Caki2 (cell line): ENCODE results near the gene PDZD8. TPM values are rescaled to one million over a fixed set of nuclear protein-coding genes. Genes with fewer than 3 reads are reported as not detected.

Experiments
- DNase-seq: peaks from one replicate; pipeline ENCODE4 v3.0.0-alpha.2; 2015; ENCODE audit warnings: low read depth
- in situ Hi-C: cut with HindIII; loops from 2 replicates; pipeline ENCODE4 v1.10.0; 2016; ENCODE audit warnings: low sequenced_read_pairs, low pct_unique_long_range_greater_than_20kb, mixed read lengths
- total RNA-seq: library from RNA; depleted of rRNA; stranded (reverse); fragments of >200 nt; shearing (Covaris generic); gene quantifications from 2 replicates; pipeline ENCODE4 v1.2.3, GENCODE V29; 2014; ENCODE audit warnings: low replicate concordance

The PDZD8 gene
- total RNA-seq, 1 experiment from 2014 or later = 31.6 TPM

DNA sequence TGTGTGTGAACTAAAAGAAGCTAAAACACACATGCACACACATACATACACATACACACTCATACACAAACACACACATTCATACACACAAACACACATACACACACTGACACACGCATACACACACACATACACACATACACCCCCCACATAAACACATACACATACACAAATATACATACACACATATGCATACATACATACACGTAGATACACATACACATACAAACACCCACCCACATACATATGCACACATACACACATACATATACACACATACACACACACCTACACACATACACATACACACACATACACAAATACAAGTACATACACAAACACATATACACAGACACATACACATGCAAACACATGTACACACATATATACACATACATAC lies 106.3 kb downstream of the PDZD8 start:
- in situ Hi-C loops = no loop called here
- DNase-seq = no peak

DNA sequence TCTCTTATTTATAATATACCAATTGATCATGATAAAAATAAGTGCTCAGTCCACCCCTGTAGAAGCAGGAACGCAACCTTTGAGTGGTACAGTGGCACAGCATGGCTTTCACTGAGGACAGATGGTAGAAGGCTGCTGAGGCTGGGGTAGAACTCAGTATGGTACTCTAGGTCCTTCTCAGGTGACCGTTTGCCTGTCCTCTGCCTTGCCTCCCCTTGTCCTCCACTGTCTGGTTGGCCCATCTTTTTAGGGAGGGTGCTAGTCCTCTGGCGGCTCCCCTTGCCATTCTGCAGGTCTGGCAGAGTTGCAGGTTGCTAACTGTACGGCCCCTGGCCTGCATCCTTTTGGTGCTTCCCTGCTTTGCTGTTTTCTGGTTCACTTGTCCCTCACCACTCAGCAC lies 107.0 kb downstream of the PDZD8 start:
- in situ Hi-C loops = no loop called here

DNA sequence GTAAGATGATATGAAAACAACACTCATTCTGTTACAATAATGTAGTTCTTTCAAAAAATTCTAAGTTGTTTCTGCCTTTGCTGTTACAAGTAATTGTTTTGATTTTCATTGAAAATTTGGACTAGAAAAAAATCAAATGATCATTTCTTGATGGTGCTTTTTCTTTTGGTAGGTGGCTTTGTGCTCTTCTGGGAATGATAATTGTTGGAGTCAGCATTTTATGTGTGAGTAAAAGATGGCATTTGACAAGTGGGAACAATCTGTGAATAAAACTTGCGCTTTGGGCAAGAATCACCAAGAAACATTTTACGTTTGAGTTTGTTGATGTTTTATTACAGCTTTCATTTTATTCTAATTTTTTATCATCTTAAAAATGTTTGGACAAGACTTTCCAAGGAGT lies 108.4 kb downstream of the PDZD8 start:
- in situ Hi-C loops = no loop called here
- DNase-seq = no peak

More for the DNA sequence above, 107.0 kb downstream of the PDZD8 start:
- DNase-seq = no peak

DNA sequence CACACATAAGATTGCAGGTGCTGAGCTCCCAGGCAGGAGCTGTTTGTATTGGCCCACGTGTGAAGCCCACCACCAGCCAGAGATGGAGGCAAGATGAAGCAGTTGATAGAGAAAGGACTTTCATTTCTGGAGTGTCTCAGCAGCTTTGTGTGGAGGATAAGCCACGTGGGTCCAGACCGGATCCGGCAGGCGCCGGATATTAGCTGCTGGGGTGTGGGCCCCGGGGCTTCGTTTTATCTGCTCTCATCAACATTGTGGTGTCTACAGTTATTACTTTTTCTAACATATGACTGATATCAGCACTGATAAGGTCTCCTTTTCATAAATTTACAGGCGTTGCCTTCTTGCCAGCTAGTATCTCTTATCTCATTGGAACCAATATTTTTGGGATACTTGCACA lies 108.8 kb downstream of the PDZD8 start:
- in situ Hi-C loops = no loop called here

DNA sequence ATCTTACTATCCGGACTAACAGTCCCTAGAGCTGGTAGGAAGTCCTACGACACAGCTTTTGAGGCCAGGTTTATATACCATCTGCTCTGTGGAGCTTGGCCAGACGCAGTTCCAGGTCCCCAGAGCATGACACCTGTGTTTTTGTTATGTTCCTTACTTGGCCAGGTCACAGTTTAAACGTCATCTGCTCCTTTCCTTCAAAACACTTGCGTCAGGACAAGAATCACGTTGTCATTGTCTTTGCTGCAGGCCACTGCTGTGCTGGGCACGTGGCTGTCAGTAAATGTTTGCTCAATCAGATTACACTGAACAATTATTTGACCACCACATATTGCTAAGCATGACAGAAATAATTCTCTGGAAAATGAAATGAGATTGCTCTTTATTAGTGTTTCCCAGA lies 110.5 kb downstream of the PDZD8 start:
- no peak for DNase-seq
- in situ Hi-C loops = no loop called here

More for the DNA sequence above, 108.8 kb downstream of the PDZD8 start:
- DNase-seq = no peak

DNA sequence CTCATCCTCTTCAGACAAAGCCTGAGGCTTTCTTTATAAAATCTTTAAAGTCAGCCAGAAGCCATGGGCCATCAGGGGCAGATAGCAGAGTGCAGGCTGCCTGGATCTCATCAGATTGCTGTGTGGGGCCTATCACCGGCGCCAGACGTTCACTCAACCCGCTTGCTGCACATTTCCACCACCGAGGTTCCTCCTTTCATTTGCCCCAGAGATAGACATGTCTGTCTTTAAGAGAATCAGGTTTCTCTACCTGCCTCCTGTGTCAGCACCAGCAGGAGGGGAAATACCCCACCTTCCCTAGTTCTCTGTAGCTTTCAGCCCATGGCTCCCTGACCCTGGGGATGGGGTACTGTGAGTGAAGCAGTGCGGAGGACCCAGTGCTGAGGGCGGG lies 112.3 kb downstream of the PDZD8 start:
- no peak for DNase-seq
- in situ Hi-C loops = no loop called here

DNA sequence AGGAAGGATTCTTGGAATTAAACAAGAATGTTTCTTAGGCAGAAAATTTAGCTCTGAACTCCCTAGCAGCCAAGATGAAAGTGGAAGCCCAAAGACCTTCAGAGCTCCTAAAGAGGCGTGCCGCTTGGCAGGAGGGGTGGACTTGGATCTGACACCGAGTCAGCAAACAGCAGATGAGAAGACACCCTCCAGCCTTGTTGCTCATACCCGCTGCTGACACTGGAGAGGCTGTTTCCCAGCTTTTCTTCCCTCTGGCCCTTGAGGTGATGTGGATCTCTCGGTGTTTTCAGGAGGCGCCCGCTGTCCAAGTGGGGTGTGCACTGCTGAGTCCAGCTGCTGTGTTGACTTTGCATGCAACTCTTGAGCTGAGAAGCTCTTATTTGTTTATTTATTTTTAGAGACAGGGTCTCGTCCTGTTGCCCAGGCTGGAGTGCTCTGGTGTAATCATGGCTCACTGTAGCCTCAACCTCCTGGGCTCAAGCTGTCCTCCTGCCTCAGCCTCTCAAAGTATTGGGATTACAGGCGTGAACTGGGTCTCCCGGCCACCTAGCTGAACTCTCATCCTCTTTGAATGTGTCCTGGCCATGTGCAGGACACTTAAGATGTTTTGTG lies 112.8 kb downstream of the PDZD8 start:
- DNase-seq = no peak
- in situ Hi-C loops = no loop called here

DNA sequence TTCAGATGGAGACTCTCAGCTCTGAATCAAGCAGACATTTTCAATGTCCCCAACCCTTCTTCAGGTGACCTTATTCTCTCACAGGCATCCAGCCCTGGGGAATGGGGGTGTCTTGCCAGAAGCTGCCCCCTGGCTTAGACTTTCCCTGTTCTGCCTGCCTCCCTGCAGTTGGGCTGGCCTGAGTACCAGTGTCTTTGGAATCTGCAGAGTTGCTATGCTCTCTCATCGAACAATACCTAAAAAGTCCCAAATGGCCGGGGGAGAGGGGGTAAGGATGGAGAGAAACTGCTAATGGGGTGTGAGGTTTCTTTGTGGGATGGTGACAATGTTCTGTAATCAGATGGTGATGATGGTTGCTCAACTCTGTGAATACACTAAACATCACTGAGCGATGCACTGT lies 113.7 kb downstream of the PDZD8 start:
- DNase-seq = no peak
- in situ Hi-C loops = no loop called here

DNA sequence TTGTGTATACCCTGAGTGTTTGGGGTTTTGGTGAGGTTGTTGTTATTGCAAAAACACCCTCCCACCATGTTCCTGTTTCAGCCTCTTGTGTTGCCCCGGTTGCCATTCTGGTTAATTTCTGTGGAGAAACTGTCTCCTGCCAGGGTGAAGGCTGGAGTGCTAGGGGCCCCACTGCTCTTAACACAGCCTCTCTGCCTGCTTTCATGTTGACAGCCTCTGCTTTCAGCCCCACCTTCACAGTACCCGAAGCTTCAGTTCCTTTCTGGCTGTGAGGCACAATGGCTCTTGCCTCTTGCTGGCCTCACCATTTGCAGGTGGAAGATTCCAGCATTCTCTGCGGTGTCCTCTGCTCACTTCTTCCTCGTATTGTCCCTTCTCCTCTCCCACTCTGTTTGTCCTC lies 115.2 kb downstream of the PDZD8 start:
- in situ Hi-C loops = no loop called here
- no peak for DNase-seq

DNA sequence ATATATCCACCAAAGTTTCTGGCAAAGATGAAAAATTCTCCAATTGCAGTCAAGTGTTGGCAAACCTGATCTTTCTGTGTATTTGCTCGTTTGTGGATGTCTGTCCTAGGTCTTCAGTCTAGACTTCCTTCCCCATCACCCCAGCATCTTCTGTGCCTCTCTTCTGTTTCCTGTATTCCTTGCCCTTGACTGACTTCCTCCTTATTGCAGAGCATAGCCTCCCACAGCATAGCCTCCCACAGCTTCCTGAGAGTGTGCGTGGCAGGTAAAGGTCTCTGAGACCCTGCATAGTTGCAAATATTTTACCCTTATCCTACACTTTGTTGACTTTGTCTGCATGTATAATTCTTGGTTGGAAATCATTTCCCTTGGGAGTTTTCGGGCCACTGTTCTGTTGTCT lies 116.0 kb downstream of the PDZD8 start:
- in situ Hi-C loops = no loop called here
- DNase-seq = no peak

DNA sequence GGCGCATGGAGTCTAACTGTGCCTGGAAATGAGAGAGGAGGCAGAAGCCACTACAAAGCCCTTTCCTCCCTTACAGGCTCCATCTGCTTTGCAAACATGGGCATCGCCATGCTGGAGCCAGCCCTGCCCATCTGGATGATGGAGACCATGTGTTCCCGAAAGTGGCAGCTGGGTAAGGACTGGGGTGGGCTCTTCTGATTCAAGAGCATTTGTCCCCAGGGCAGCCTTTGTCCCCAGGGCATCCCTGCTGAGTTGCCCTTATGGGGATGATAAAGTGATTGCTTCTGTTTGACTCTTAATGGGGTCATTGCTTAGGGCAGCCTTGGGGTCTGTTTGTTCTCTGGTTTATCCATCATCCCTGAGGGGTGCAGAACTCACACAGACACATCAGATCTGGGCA lies 117.5 kb downstream of the PDZD8 start:
- DNase-seq = no peak
- in situ Hi-C loops = no loop called here

DNA sequence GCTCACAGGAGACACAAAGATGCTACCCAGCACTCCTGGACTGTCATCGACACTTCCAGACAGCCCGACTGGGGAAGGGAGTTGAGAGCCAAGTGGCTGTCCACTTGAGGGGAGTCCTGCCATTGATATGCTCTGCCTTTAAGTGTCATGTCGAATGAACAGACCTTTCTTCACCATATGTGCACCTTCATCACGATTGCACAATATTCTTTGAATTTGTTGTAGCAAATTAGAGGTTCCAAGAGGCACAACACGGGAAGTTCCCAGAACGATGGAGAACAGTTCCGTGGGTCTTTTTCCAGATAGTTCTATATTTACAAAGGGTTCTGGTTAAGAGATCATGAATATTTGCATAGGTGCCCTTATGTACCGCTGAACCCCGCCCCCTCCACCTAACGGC lies 118.3 kb downstream of the PDZD8 start:
- no peak for DNase-seq
- in situ Hi-C loops = no loop called here

DNA sequence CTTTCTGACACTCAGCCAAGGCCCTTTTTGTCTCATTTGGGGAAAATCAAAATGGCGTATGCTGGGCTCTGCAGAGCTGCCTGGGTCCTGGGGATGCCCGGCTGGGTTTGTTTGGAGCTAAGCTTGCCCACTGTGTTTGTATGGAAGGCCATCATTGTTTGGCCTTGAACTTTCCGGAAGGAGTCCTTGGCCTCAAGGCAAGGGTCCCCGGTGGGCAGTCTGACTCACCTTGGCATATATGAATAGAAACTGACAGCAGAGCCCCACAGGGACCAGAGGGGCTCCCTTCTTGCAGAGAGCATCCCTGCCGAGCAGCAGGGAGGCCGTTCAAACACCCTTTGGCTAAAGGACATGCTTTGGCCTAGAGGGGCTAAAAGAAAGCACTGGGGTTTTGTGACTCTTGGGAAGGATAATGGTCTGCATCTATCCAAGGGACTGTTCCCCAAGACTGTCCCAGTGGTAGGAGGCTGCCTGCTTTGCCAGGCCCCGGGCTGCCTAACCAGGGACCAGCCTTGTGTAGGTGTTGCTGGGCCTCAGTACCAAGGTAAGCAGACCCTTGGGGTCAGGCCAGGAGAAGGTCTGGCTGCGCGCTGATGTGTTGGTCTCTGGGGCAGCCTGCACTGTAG lies 119.3 kb downstream of the PDZD8 start:
- no peak for DNase-seq
- in situ Hi-C loops = no loop called here

DNA sequence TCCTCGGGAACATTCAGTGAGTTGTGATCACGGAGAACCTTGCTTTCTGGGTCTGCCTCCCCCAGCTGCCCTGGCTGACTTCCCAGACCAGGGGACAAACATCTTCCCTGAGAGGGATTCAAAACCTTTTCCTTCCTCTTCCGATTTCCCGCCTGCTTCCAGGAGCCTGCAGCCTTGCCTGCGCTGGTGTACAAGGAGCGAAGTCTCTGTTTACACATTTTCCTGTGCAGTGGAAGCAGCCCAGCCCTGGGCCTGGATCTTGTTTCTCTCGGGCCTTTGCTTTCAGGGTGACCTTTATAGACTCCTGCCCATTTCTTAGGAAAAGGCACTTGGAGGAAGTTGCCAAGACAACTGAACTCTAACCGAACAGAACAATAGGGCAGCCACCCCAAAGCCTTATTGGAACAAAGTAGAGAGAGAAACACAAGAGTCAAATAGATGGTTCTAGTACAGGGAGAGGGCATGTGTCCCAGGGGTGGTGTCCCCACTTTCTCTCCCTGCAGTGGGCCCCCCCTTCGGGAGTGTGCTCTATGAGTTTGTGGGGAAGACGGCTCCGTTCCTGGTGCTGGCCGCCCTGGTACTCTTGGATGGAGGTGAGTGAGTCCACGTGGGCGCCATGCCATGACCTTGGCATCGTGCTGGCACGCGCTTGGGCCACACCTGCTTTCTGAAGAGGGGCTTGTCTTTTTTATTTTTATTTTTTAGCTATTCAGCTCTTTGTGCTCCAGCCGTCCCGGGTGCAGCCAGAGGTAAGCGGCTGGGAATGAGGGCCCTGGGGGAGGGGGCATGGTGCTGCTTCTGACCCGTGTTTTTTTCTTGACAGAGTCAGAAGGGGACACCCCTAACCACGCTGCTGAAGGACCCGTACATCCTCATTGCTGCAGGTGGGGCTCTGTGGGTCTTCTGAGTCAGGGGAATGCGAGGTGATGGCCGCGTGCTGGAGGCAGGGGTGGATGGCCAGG lies 120.2 kb downstream of the PDZD8 start:
- no peak for DNase-seq
- in situ Hi-C loops = no loop called here

DNA sequence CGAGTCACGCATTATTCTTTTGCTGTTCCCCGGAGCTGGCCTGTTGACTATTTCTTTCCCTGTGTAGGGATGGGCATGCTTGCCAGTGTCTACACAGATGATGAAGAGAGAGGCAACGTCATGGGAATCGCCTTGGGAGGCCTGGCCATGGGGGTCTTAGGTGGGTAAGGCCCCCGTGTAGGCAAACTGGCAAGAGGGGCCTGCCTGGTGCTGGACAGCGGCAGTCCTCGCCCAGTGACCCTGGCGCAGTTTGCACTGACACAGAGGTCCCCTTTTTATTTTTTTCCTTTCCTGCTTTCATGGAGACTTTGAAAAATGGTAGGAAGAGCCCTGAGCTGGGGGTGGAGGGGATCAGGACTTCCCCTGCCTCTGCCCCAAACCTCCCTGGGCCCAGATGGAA lies 120.9 kb downstream of the PDZD8 start:
- DNase-seq = no peak
- in situ Hi-C loops = no loop called here

DNA sequence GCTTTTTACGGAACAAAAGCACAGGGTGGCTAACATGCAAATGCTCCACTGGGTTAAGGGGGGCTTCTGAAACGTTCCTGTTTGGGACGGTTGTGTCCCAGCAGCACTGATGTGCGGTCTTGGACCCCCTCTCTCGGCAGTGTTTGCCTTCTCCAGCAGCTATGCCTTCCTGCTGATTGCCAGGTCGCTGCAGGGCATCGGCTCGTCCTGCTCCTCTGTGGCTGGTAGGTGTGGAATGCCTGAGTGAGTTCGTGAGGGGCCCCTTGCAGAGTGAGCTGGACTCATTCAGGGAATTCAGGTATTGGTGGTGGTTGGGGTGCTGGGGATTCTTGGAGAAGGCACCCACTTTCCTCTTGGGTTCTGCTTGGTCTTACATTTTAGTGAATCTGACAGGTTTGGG lies 121.3 kb downstream of the PDZD8 start:
- in situ Hi-C loops = no loop called here
- no peak for DNase-seq

DNA sequence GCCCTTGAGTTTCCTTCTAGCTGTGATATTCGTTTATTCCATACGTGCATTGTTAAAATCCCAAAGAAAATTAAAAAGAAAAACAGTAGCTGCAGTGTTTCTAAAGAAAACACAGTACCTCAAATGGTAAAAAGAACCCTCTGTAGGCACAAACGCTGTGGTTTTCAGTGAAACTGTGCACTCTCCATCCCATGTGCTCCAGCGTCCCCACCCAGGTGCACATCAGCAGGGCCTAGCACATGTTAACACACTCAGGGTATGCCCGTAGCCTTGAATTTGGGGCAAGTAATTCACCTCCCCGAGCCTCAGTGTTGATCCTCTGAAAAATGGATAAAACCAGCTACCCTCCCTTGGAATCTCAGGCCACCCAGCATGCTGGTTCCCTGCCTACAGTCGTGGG lies 124.8 kb downstream of the PDZD8 start:
- DNase-seq = no peak
- in situ Hi-C loops = no loop called here

DNA sequence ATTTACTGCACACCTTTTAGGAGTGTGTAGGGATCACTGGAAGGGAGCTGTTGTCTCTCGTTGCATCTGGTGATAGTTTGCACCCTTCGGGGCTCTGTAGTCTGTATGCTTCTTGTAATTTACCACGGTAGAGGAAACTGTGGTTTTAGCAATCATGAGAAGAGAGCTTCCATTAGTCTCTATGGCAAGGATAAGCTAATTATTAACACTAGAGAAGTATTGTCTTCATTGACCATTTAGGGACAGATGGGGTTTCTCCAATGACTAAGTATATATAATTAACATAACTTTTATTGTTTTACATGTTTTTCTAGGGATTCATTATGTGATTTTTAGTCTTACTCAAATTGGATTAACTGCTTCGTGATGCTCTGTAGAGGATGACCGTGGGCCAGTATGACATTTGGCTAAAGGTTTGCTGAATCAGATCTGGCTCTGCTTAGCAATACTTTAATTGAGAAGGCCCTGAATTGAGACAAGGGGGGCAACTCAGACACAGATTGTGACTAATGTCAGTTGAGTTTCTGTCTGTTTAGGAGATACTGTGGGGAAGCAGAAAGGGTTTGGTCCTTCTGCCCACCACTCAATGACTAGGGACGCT lies 125.6 kb downstream of the PDZD8 start:
- DNase-seq = peak; percentile 38
- in situ Hi-C loops = no loop called here
